ENCODE measurements around the gene NBPF19. TPM values are rescaled to one million over a fixed set of nuclear protein-coding genes. Genes with fewer than 3 reads are reported as not detected.
"Not testable (repeated sequence)": the region's sequence is repeated elsewhere in the genome, so short reads cannot be mapped to it uniquely, and the experiment has no call there.

NBPF19 gene
- total RNA-seq (2021): 13.4 and 17.0 TPM in 2 replicates
- percentile 68 among the genes with signal in this experiment for Bru-seq, nascent RNA
- BruChase-seq, experiment 1, labeled RNA remaining after a 2-hour chase: percentile 62 among the genes with signal in this experiment
- percentile 49 among the genes with signal in this experiment for BruChase-seq, experiment 2, labeled RNA remaining after a 6-hour chase
- long read RNA-seq, partial matches to known transcripts: 3 of 5 reads
- long read RNA-seq, other reads (novel, unspliced or antisense): 2 of 5 reads

GRCh38 chr1:149474745-149475144, at the start of gene NBPF19:
Gene NBPF19 (plus strand): TSS chr1:149475045. CDS start chr1:149475933, 888 bp downstream.
- H3K9me2 ChIP-seq (ENCODE audit: insufficient read depth); H3F3A ChIP-seq (ENCODE audit: insufficient read depth, low read depth); H3K4me3 ChIP-seq; POLR2A ChIA-PET (ENCODE audit: unreplicated experiment); intact Hi-C loops (cut with micrococcal nuclease; ENCODE audit: unreplicated experiment); H3K9me3 ChIP-seq (ENCODE audit: insufficient read depth, low read depth); DNase-seq; H3K79me2 ChIP-seq (ENCODE audit: low read depth); BruUV-seq (replicated peaks); H3K4me2 ChIP-seq; H3K27ac ChIP-seq; H4K20me1 ChIP-seq (ENCODE audit: insufficient read depth); CTCF ChIA-PET; H3K27me3 ChIP-seq (ENCODE audit: insufficient read depth, low read depth); H3K4me1 ChIP-seq (replicated peaks; ENCODE audit: insufficient read depth); H3K36me3 ChIP-seq (ENCODE audit: low read depth); H2AFZ ChIP-seq: not testable (repeated sequence)

GRCh38 chr1:149428317-149428716, 46.5 kb upstream of the NBPF19 start:
- H3K9me2 ChIP-seq (ENCODE audit: insufficient read depth); BruUV-seq (replicated peaks); H3K27me3 ChIP-seq (ENCODE audit: insufficient read depth, low read depth); H4K20me1 ChIP-seq (ENCODE audit: insufficient read depth); H3K4me3 ChIP-seq; DNase-seq; H3K79me2 ChIP-seq (ENCODE audit: low read depth); H3K9me3 ChIP-seq (ENCODE audit: insufficient read depth, low read depth); H3F3A ChIP-seq (ENCODE audit: insufficient read depth, low read depth); intact Hi-C loops (cut with micrococcal nuclease; ENCODE audit: unreplicated experiment); CTCF ChIA-PET; H3K27ac ChIP-seq; H3K4me1 ChIP-seq (replicated peaks; ENCODE audit: insufficient read depth); POLR2A ChIA-PET (ENCODE audit: unreplicated experiment); H3K4me2 ChIP-seq; H3K36me3 ChIP-seq (ENCODE audit: low read depth); H2AFZ ChIP-seq: not testable (repeated sequence)

- H3K9me3 ChIP-seq (ENCODE audit: insufficient read depth, low read depth); DNase-seq; H3K4me3 ChIP-seq; H3F3A ChIP-seq (ENCODE audit: insufficient read depth, low read depth); POLR2A ChIA-PET (ENCODE audit: unreplicated experiment); intact Hi-C loops (cut with micrococcal nuclease; ENCODE audit: unreplicated experiment); H3K27me3 ChIP-seq (ENCODE audit: insufficient read depth, low read depth); H3K36me3 ChIP-seq (ENCODE audit: low read depth); H3K27ac ChIP-seq; H3K4me2 ChIP-seq; CTCF ChIA-PET; H3K9me2 ChIP-seq (ENCODE audit: insufficient read depth); H2AFZ ChIP-seq; H4K20me1 ChIP-seq (ENCODE audit: insufficient read depth); H3K79me2 ChIP-seq (ENCODE audit: low read depth); H3K4me1 ChIP-seq (replicated peaks; ENCODE audit: insufficient read depth); BruUV-seq (replicated peaks): not testable (repeated sequence)
These were observed 29.4 kb upstream of the NBPF19 start for GRCh38 chr1:149445451-149445850.

- H3K9me3 ChIP-seq (ENCODE audit: insufficient read depth, low read depth); H3K4me3 ChIP-seq; H3K79me2 ChIP-seq (ENCODE audit: low read depth); BruUV-seq (replicated peaks); DNase-seq; H3K9me2 ChIP-seq (ENCODE audit: insufficient read depth); H3K27me3 ChIP-seq (ENCODE audit: insufficient read depth, low read depth); H3K27ac ChIP-seq; H3K4me1 ChIP-seq (replicated peaks; ENCODE audit: insufficient read depth); H3K4me2 ChIP-seq; H4K20me1 ChIP-seq (ENCODE audit: insufficient read depth); CTCF ChIA-PET; intact Hi-C loops (cut with micrococcal nuclease; ENCODE audit: unreplicated experiment); H2AFZ ChIP-seq; H3K36me3 ChIP-seq (ENCODE audit: low read depth); POLR2A ChIA-PET (ENCODE audit: unreplicated experiment); H3F3A ChIP-seq (ENCODE audit: insufficient read depth, low read depth): not testable (repeated sequence)
These were observed 22.6 kb upstream of the NBPF19 start for GRCh38 chr1:149452196-149452595.

GRCh38 chr1:149452652-149453051, 22.2 kb upstream of the NBPF19 start:
- DNase-seq; H3K4me2 ChIP-seq; H3K9me3 ChIP-seq (ENCODE audit: insufficient read depth, low read depth); BruUV-seq (replicated peaks); H3K4me3 ChIP-seq; H4K20me1 ChIP-seq (ENCODE audit: insufficient read depth); H3K4me1 ChIP-seq (replicated peaks; ENCODE audit: insufficient read depth); POLR2A ChIA-PET (ENCODE audit: unreplicated experiment); H3K27me3 ChIP-seq (ENCODE audit: insufficient read depth, low read depth); H3K79me2 ChIP-seq (ENCODE audit: low read depth); H3K36me3 ChIP-seq (ENCODE audit: low read depth); H2AFZ ChIP-seq; H3K9me2 ChIP-seq (ENCODE audit: insufficient read depth); CTCF ChIA-PET; intact Hi-C loops (cut with micrococcal nuclease; ENCODE audit: unreplicated experiment); H3F3A ChIP-seq (ENCODE audit: insufficient read depth, low read depth); H3K27ac ChIP-seq: not testable (repeated sequence)

- peak overlapping the region; percentile 77 for H2AFZ ChIP-seq
- peak overlapping the region; percentile 74 for H3K4me2 ChIP-seq
- H3F3A ChIP-seq (ENCODE audit: insufficient read depth, low read depth); intact Hi-C loops (cut with micrococcal nuclease; ENCODE audit: unreplicated experiment); CTCF ChIA-PET; H3K4me1 ChIP-seq (replicated peaks; ENCODE audit: insufficient read depth); H4K20me1 ChIP-seq (ENCODE audit: insufficient read depth); H3K9me2 ChIP-seq (ENCODE audit: insufficient read depth); H3K27me3 ChIP-seq (ENCODE audit: insufficient read depth, low read depth); POLR2A ChIA-PET (ENCODE audit: unreplicated experiment); H3K36me3 ChIP-seq (ENCODE audit: low read depth); H3K79me2 ChIP-seq (ENCODE audit: low read depth); H3K9me3 ChIP-seq (ENCODE audit: insufficient read depth, low read depth): not testable (repeated sequence)
- peak overlapping the region; percentile 34; the same call in 1 of the 2 replicates for H3K27ac ChIP-seq
- BruUV-seq (replicated peaks): TSS peak; percentile 55
- H3K4me3 ChIP-seq: peak overlapping the region; percentile 57
- DNase-seq: peak; percentile 67 to 71
These were observed 83.5 kb downstream of the NBPF19 start for GRCh38 chr1:149558350-149558825.

- H2AFZ ChIP-seq; H3K4me2 ChIP-seq; H3K27me3 ChIP-seq (ENCODE audit: insufficient read depth, low read depth); intact Hi-C loops (cut with micrococcal nuclease; ENCODE audit: unreplicated experiment); H3K9me2 ChIP-seq (ENCODE audit: insufficient read depth); H3K36me3 ChIP-seq (ENCODE audit: low read depth); H3K9me3 ChIP-seq (ENCODE audit: insufficient read depth, low read depth); H3K27ac ChIP-seq; H3K4me1 ChIP-seq (replicated peaks; ENCODE audit: insufficient read depth); H3K4me3 ChIP-seq; DNase-seq; POLR2A ChIA-PET (ENCODE audit: unreplicated experiment); BruUV-seq (replicated peaks); CTCF ChIA-PET; H3K79me2 ChIP-seq (ENCODE audit: low read depth); H4K20me1 ChIP-seq (ENCODE audit: insufficient read depth); H3F3A ChIP-seq (ENCODE audit: insufficient read depth, low read depth): not testable (repeated sequence)
These were observed 87.0 kb downstream of the NBPF19 start for GRCh38 chr1:149561806-149562205.
